ENCODE data around the gene RGS16.
A peak's percentile ranks its signal among the peaks of the same experiment; 100 is the strongest.

RGS16 gene

GRCh38 chr1:182607566-182607965 is 3.4 kb upstream of the RGS16 start:
- no peak for DNase-seq

- DNase-seq: no peak
These were observed 479 bp downstream of the RGS16 start for GRCh38 chr1:182603646-182604174.

- DNase-seq: peak; percentile 45 to 78
These were observed 1.1 kb downstream of the RGS16 start for GRCh38 chr1:182602935-182603645.

GRCh38 chr1:182601913-182602312 is 2.3 kb downstream of the RGS16 start:
- DNase-seq: no peak

GRCh38 chr1:182601416-182601786 is 2.8 kb downstream of the RGS16 start:
- DNase-seq: peak; percentile 75 to 83

GRCh38 chr1:182600745-182601415 is 3.3 kb downstream of the RGS16 start:
- no peak for DNase-seq

- no peak for DNase-seq
These were observed 4.0 kb downstream of the RGS16 start for GRCh38 chr1:182600036-182600713.

GRCh38 chr1:182599339-182599738 is 4.8 kb downstream of the RGS16 start:
- DNase-seq: no peak

- DNase-seq: no peak
These were observed 5.9 kb downstream of the RGS16 start for GRCh38 chr1:182598296-182598695.

- DNase-seq: no peak
These were observed 7.3 kb downstream of the RGS16 start for GRCh38 chr1:182596934-182597333.

- DNase-seq: peak; percentile 57 to 64
These were observed 8.4 kb downstream of the RGS16 start for GRCh38 chr1:182595641-182596240.

GRCh38 chr1:182589931-182590330 is 14.3 kb downstream of the RGS16 start:
- DNase-seq: no peak

GRCh38 chr1:182589520-182589919 is 14.7 kb downstream of the RGS16 start:
- no peak for DNase-seq

- DNase-seq: peak; percentile 61 to 75
These were observed 15.4 kb downstream of the RGS16 start, which contains the start of gene RNASEL for GRCh38 chr1:182588500-182589396. RNASEL (minus strand) TSS chr1:182589256; CDS start chr1:182586806, 2,450 bp downstream.

GRCh38 chr1:182587666-182588499 is 16.3 kb downstream of the RGS16 start:
- DNase-seq: peak in 1 of 2 donors; percentile 27

GRCh38 chr1:182587093-182587492 is 17.1 kb downstream of the RGS16 start:
- DNase-seq: no peak

- DNase-seq: no peak
These were observed 17.8 kb downstream of the RGS16 start for GRCh38 chr1:182586380-182586779.

GRCh38 chr1:182584746-182585145 is 19.4 kb downstream of the RGS16 start:
- DNase-seq: no peak

- DNase-seq: no peak
These were observed 23.5 kb downstream of the RGS16 start for GRCh38 chr1:182580736-182581135.

GRCh38 chr1:182575540-182576149 is 28.5 kb downstream of the RGS16 start:
- no peak for DNase-seq

GRCh38 chr1:182574156-182574555 is 30.0 kb downstream of the RGS16 start:
- DNase-seq: no peak
